Mammary epithelial cell (primary cell): ENCODE measurements around the gene CASQ2.

Experiments used
- EZH2 ChIP-seq: IDR thresholded peaks from 2 replicates; pipeline ENCODE4 v1.6.1; 2012; ENCODE audit warnings: low read length, inconsistent platforms, borderline replicate concordance
- TF ChIP-seq, protein P1 (sequence below), 2 donors: IDR thresholded peaks in 1 of 2; conservative IDR thresholded peaks in 1 of 2; 2 replicates each; pipeline ENCODE4 v1.5.1; 2011 to 2012; ENCODE audit warnings: inconsistent platforms in 2 of 2, low read length in 2 of 2, mild to moderate bottlenecking in 2 of 2, control low read depth in 1 of 2, low read depth in 1 of 2; ENCODE audit not compliant: insufficient read depth in 1 of 2; ENCODE audit errors: extremely low read depth in 1 of 2

DNA sequence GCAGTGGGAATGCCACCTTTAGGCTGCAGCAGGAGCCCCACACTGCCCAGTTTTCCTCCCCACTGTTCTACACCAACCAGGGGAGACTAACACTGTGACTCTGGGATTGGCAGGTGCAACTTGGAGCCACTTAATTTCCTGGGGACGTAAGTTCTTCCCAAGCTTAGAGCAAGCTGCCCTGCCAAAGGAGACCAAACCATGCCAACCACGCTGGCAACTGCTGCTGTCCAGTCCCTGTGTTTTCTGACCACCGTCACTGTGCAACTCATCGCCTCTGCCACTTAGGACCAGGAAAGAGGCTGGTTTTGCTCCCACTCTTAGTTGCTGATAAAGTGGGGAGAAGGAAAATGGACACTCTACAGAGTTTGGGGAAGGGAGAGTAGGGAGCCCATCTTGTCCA, 76.3 kb downstream of the CASQ2 start:
- TF ChIP-seq, protein P1, sequence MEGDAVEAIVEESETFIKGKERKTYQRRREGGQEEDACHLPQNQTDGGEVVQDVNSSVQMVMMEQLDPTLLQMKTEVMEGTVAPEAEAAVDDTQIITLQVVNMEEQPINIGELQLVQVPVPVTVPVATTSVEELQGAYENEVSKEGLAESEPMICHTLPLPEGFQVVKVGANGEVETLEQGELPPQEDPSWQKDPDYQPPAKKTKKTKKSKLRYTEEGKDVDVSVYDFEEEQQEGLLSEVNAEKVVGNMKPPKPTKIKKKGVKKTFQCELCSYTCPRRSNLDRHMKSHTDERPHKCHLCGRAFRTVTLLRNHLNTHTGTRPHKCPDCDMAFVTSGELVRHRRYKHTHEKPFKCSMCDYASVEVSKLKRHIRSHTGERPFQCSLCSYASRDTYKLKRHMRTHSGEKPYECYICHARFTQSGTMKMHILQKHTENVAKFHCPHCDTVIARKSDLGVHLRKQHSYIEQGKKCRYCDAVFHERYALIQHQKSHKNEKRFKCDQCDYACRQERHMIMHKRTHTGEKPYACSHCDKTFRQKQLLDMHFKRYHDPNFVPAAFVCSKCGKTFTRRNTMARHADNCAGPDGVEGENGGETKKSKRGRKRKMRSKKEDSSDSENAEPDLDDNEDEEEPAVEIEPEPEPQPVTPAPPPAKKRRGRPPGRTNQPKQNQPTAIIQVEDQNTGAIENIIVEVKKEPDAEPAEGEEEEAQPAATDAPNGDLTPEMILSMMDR (conservative IDR thresholded peaks at IDR 0.05 in 1 of 2, IDR thresholded peaks at IDR 0.05 in 1 of 2; ENCODE audit: extremely low read depth in 1 of 2, insufficient read depth in 1 of 2, low read depth in 1 of 2, low read length in 2 of 2) = no peak
- TF ChIP-seq EZH2 = no peak
